GM08714 (cell line): ENCODE data around the gene PERM1.
A peak's percentile ranks its signal among the peaks of the same experiment; 100 is the strongest.
"Not testable (repeated sequence)": the region's sequence is repeated elsewhere in the genome, so short reads cannot be mapped to it uniquely, and the experiment has no call there.

Experiments
- H3K4me3 ChIP-seq: fragments of 200-500 bp; sonication (Bioruptor generic); 2 replicates; pipeline ENCODE4 v1.5.1; 2014; ENCODE audit warnings: mild to moderate bottlenecking, low read length, inconsistent platforms
- ZNF274 ChIP-seq: IDR thresholded peaks from 2 replicates; pipeline ENCODE4 v1.6.1; 2012; ENCODE audit warnings: mild to moderate bottlenecking, low read depth, low read length

The PERM1 gene

GRCh38 chr1:1020415-1021009 is 38.6 kb upstream of the PERM1 start:
- no peak for TF ChIP-seq ZNF274
- peak overlapping the region; percentile 89 for H3K4me3 ChIP-seq

DNA sequence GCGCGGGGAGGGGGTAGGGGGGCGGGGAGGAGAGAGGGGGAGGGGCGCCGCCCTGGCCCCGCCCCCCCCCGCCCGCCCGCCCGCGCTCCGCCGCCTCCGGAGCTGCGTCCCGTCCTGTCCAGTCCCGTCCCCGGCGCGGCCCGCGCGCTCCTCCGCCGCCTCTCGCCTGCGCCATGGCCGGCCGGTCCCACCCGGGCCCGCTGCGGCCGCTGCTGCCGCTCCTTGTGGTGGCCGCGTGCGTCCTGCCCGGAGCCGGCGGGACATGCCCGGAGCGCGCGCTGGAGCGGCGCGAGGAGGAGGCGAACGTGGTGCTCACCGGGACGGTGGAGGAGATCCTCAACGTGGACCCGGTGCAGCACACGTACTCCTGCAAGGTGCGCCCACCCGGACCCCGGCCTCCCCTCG is 38.1 kb upstream of the PERM1 start, which contains the start of gene AGRN:
AGRN (plus strand) TSS at position 121 of the 405 bp plus-strand sequence; CDS start at position 174, 53 bp downstream.
- peak within 1 kb of the TSS; percentile 89 for H3K4me3 ChIP-seq
- no peak for TF ChIP-seq ZNF274

GRCh38 chr1:1019122-1019999 is 37.5 kb upstream of the PERM1 start:
- no peak for TF ChIP-seq ZNF274

GRCh38 chr1:1018321-1018685 is 36.4 kb upstream of the PERM1 start:
- not testable (repeated sequence) for H3K4me3 ChIP-seq

More at GRCh38 chr1:1019122-1019999, 37.5 kb upstream of the PERM1 start:
- peak overlapping the region; percentile 28; the same call in 1 of the 2 replicates for H3K4me3 ChIP-seq

DNA sequence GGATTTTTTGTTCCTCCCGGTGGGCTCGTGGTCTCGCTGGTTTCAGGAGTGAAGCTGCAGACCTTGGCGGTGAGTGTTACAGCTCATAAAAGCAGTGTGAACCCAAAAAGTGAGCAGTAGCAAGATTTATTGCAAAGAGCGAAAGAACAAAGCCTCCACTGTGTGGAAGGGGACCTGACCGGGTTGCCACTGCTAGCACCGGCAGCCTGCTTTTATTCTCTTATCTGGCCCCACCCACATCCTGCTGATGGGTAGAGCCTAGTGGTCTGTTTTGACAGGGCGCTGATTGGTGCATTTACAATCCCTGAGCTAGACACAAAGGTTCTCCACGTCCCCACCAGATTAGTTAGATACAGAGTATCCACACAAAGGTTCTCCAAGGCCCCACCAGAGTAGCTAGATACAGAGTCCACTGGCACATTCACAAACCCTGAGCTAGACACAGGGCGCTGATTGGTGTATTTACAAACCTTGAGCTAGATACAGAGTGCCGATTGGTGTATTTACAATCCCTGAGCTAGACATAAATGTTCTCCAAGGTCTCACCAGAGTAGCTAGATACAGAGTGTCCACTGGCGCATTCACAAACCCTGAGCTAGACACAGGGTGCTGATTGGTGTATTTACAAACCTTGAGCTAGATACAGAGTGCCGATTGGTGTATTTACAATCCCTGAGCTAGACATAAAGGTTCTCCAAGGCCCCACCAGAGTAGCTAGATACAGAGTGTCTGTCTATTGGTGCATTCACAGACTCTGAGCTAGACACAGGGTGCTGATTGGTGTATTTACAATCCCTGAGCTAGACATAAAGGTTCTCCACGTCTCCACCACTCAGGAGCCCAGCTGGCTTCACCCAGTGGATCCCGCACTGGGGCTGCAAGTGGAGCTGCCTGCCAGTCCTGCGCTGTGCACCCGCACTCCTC is 35.8 kb upstream of the PERM1 start:
- not testable (repeated sequence) for H3K4me3 ChIP-seq

- no peak for TF ChIP-seq ZNF274
- H3K4me3 ChIP-seq: peak overlapping the region; percentile 71; the same call in 1 of the 2 replicates
These were observed 33.1 kb upstream of the PERM1 start for GRCh38 chr1:1014799-1015681.

DNA sequence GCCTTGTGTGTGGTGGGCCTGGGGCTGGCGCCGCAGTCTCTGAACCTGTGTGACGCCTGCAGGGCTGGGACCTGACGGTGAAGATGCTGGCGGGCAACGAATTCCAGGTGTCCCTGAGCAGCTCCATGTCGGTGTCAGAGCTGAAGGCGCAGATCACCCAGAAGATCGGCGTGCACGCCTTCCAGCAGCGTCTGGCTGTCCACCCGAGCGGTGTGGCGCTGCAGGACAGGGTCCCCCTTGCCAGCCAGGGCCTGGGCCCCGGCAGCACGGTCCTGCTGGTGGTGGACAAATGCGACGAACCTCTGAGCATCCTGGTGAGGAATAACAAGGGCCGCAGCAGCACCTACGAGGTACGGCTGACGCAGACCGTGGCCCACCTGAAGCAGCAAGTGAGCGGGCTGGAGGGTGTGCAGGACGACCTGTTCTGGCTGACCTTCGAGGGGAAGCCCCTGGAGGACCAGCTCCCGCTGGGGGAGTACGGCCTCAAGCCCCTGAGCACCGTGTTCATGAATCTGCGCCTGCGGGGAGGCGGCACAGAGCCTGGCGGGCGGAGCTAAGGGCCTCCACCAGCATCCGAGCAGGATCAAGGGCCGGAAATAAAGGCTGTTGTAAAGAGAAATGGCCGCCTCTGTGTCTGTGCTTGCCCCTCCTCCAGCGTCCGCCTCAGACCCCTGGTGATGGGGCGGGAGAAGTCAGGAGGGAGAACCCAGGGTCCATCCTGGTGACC is 32.2 kb upstream of the PERM1 start:
- peak overlapping the region; percentile 71; the same call in 1 of the 2 replicates for H3K4me3 ChIP-seq

GRCh38 chr1:1013105-1013921 is 31.4 kb upstream of the PERM1 start, which contains the start of gene ISG15:
Gene ISG15 (plus strand): TSS chr1:1013497. CDS start chr1:1013574, 77 bp downstream.
- peak within 1 kb of the TSS; percentile 71 for H3K4me3 ChIP-seq

More for the DNA sequence above, 32.2 kb upstream of the PERM1 start:
- no peak for TF ChIP-seq ZNF274

GRCh38 chr1:1012736-1013104 is 30.8 kb upstream of the PERM1 start:
- H3K4me3 ChIP-seq: peak overlapping the region; percentile 71

More at GRCh38 chr1:1013105-1013921, 31.4 kb upstream of the PERM1 start, which contains the start of gene ISG15:
- no peak for TF ChIP-seq ZNF274

- TF ChIP-seq ZNF274: no peak
- H3K4me3 ChIP-seq: no peak overlapping the region
These were observed 29.6 kb upstream of the PERM1 start for GRCh38 chr1:1011396-1011949.

DNA sequence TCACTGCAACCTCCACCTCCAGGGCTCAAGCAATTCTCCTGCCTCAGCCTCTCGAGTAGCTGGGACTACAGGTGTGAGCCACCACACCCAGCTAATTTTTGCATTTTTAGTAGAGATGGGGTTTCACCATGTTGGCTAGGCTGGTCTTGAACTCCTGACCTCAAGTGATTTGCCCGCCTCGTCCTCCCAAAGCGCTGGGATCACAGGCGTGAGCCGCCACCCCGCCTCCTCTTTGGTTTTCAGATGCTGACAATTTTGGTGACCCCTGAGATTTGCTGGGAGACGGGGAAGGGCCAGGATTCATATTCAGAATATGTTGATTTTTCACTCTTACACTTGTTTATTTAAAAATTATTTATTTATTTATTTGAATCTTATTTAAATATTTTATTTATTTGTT is 28.2 kb upstream of the PERM1 start:
- H3K4me3 ChIP-seq: not testable (repeated sequence)
